Thymus (tissue), 11 donors: ENCODE data around the gene ADAM11. TPM values are rescaled to one million over a fixed set of nuclear protein-coding genes. Genes with fewer than 3 reads are reported as not detected.

Experiments
- DNase-seq, 9 donors: peaks; one replicate each; pipeline ENCODE4 v3.0.0-alpha.2; 2013; ENCODE audit warnings: low spot score in 9 of 9, low read depth in 6 of 9, missing footprints in 1 of 9
- H3K27ac ChIP-seq, 2 donors: one replicate each; pipeline ENCODE4 v1.5.1; 2013; ENCODE audit warnings: control low read depth in 1 of 2, low read depth in 1 of 2, low read length in 1 of 2, mild to moderate bottlenecking in 1 of 2, moderate library complexity in 1 of 2
- H3K27me3 ChIP-seq, 2 donors: one replicate each; pipeline ENCODE4 v1.5.1; 2013; ENCODE audit warnings: low read length in 1 of 2; ENCODE audit not compliant: control insufficient read depth in 2 of 2, insufficient read depth in 1 of 2
- H3K36me3 ChIP-seq, 2 donors: one replicate each; pipeline ENCODE4 v1.5.1; 2013; ENCODE audit warnings: low read length in 1 of 2, mild to moderate bottlenecking in 1 of 2, moderate library complexity in 1 of 2; ENCODE audit not compliant: control insufficient read depth in 2 of 2, insufficient read depth in 2 of 2
- H3K4me1 ChIP-seq, 2 donors: one replicate each; pipeline ENCODE4 v1.5.1; 2013; ENCODE audit warnings: low read length in 2 of 2; ENCODE audit not compliant: control insufficient read depth in 2 of 2, insufficient read depth in 2 of 2
- H3K4me3 ChIP-seq, 2 donors: one replicate each; pipeline ENCODE4 v1.5.1; 2013; ENCODE audit warnings: low read length in 2 of 2, control low read depth in 1 of 2, mild to moderate bottlenecking in 1 of 2
- H3K9me3 ChIP-seq, 2 donors: one replicate each; pipeline ENCODE4 v1.5.1; 2013; ENCODE audit warnings: low read length in 1 of 2, mild to moderate bottlenecking in 1 of 2; ENCODE audit not compliant: control insufficient read depth in 2 of 2, insufficient read depth in 1 of 2
- WGBS: extraction: QIAGEN DNeasy Blood & Tissue Kit; methylation state at CpG from one replicate; pipeline ENCODE4 v1.1.7; 2013; 5-methylcytosine and 5-hydroxymethylcytosine counted together
- polyA plus RNA-seq: library from polyadenylated mRNA; stranded (reverse); fragments of 200-250 nt; gene quantifications from one replicate; pipeline ENCODE4 v1.2.3, GENCODE V29; 2013
- total RNA-seq: library from RNA; stranded (reverse); fragments of 120-200 nt; gene quantifications from one replicate; pipeline ENCODE4 v1.2.4, GENCODE V29; 2013
- donor health status: healthy.

ADAM11 gene
- total and polyA plus RNA-seq, 2 donors, result 0.33 to 1.3 TPM

DNA sequence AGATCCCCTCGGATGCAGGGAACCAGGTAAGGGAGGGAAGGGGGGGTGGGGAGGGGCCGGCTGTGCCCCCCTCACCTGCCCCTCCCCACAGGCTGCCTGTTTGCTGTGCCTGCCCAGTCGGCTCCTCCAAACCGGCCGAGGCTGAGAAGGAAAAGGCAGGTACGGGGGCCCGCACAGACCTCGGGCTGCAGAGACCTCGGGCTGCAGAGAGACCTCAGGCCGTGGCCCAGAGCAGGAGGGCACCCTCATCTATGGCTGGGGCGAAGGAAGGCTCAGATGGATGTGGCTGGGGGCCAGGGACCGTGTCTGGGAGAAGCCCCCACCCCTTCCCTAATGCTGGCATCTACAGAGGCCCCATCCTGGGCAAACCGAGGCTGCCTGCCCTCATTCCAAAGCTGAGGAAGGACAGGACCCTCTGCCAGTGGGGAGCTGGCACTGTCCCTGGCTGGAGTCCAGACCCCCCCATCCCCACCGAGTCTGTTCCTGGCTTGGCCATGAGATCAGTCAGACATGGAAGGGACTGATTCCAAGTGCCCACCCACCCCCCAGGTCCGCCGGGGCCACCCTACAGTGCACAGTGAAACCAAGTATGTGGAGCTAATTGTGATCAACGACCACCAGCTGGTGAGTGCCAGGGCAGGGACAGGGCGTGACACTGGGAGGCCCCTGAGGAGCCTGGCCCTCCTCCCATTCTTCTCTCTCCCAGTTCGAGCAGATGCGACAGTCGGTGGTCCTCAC, 13.7 kb downstream of the ADAM11 start:
- H3K4me1 ChIP-seq, result peaks cover 6 to 20% of the 10 kb centered on the region in 2 donors
- no peak overlapping the region for H3K27ac ChIP-seq
- H3K36me3 ChIP-seq, result no peaks in the 10 kb centered on the region
- WGBS, result 82% methylated on average over 21 of the region's 21 CpGs
- no peak overlapping the region for H3K4me3 ChIP-seq
- H3K9me3 ChIP-seq, result no peaks in the 10 kb centered on the region
- peaks cover 0 to 51% of the 10 kb centered on the region in 2 donors for H3K27me3 ChIP-seq
- no peak for DNase-seq

DNA sequence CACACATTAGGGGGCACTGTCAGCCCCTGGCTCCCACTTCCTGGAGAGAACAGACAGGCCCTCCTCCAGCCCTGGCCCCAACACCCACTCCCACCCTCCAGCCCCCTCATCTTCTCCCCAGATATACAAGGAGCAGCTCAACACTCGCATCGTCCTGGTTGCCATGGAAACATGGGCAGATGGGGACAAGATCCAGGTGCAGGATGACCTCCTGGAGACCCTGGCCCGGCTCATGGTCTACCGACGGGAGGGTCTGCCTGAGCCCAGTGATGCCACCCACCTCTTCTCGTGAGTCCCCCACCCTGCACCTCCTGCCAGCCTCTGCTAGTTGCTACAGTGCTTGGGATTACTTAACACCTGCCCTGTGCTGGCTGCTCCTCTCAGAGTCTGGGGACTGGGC, 14.4 kb downstream of the ADAM11 start:
- Histone ChIP-seq H3K4me1 (peaks cover 6 to 19% of the 10 kb centered on the region in 2 donors), H3K36me3 (no peaks in the 10 kb centered on the region), H3K27ac (no peak overlapping the region), H3K9me3 (no peaks in the 10 kb centered on the region), H3K4me3 (no peak overlapping the region), H3K27me3 (peaks cover 0 to 51% of the 10 kb centered on the region in 2 donors)
- 94% methylated on average over 6 of the region's 6 CpGs for WGBS
- DNase-seq, result no peak

DNA sequence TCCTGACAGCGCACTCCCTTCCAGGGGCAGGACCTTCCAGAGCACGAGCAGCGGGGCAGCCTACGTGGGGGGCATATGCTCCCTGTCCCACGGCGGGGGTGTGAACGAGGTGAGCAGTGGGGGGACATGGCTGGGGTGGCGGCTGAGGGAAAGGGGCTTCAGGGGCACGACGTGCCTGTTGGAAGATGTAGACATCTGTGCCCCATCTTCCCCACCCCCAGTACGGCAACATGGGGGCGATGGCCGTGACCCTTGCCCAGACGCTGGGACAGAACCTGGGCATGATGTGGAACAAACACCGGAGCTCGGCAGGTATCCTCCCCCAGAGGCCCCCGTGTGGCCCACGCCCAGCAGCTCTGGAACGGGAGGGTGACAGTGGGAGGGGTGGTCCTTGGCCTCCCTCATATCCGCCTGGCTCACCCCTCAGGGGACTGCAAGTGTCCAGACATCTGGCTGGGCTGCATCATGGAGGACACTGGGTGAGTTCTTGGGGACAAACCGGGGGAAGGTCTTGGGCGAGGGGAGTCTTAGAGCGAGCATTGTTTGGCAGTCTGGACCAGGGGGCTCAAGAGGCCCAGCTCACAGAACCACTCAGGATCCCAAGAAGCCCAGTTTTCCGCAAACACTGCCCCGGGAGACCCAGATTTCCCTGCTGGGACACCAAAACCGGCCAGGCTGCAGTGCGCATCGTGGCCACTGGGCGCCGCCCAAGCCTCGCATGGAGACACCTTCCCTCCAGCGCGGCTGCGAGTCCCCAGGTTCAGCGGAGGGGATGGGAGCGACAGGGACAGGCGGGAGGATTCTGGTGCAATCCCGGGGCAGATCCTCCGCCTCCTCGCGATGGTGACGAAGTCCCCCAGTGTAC, 15.7 kb downstream of the ADAM11 start:
- WGBS, result 36% methylated on average over 42 of the region's 42 CpGs
- peak overlapping the region in 1 of 2 donors; percentile 64 for H3K27ac ChIP-seq
- H3K27me3 ChIP-seq, result peaks cover 0 to 55% of the 10 kb centered on the region in 2 donors
- H3K4me1 ChIP-seq, result peaks cover 8 to 21% of the 10 kb centered on the region in 2 donors
- no peaks in the 10 kb centered on the region for H3K9me3 ChIP-seq
- peak; percentile 43 to 83 (median 66) for DNase-seq
- peak overlapping the region; percentile 52 to 58 for H3K4me3 ChIP-seq
- H3K36me3 ChIP-seq, result no peaks in the 10 kb centered on the region

DNA sequence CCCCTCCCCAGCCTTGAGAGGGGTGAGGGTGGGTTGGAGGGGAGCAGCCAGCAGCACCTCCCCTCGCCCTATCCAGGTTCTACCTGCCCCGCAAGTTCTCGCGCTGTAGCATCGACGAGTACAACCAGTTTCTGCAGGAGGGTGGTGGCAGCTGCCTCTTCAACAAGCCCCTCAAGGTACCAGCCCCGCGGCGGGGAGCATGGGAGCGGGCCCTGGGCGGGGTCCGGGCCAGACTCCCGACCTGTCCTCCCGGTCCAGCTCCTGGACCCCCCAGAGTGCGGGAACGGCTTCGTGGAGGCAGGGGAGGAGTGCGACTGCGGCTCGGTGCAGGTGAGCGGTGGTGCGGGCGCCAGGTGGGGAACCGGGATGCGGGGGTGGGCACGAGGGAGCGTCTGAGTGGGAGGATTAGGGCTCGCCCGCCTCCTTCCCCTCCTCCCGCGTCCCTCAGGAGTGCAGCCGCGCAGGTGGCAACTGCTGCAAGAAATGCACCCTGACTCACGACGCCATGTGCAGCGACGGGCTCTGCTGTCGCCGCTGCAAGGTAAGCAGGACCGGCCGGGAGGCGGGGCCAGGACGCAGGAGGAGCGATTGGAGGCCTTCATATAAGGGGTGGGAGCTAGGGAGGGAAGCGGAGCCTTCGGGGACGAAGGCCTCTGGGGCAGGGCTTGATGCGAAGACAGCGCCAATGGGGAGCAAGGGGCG, 16.5 kb downstream of the ADAM11 start:
- Histone ChIP-seq H3K27me3 (peaks cover 0 to 55% of the 10 kb centered on the region in 2 donors), H3K27ac (peak overlapping the region in 1 of 2 donors; percentile 64), H3K4me1 (peaks cover 8 to 22% of the 10 kb centered on the region in 2 donors), H3K9me3 (no peaks in the 10 kb centered on the region), H3K4me3 (peak overlapping the region; percentile 52 to 58), H3K36me3 (no peaks in the 10 kb centered on the region)
- WGBS, result under 1% methylated on average over 50 of the region's 50 CpGs
- DNase-seq, result peak in 8 of 9 donors; percentile 96 to 99 (median 98)

DNA sequence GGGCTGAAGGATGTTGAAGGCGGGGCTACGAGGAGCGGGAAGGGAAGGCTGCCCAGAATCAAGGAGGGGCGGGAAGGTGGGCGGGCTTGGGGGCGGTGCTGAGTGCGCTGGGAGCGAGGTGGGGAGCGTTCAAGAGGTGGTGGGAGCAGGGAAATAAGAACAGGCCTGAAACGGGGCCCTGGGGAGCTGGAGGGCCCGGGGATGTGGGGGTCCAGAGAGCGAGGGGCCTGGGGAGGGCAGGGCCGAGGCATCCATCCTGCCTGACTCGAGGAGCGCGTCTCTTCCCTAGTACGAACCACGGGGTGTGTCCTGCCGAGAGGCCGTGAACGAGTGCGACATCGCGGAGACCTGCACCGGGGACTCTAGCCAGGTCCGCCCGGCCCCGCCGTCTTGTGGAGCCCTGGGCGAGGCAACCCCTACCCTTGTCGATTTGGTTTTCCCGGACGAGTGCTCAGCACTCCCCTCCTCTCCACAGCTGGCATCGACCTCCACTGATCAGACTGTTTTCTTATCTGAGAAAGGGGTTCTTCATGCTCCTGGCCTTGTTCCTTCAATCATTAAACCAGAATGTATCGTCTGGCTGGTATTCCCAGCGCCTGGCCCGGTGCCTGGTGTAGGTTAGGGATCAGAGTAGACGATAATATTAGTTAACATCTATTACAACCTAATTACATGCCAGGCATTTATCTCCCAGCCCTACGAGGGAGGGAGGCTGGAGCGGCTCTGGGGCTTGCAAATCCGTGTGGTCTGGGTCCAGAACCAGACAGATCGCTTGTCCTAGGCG, 17.2 kb downstream of the ADAM11 start:
- peak overlapping the region; percentile 38 to 52 for H3K4me3 ChIP-seq
- H3K27me3 ChIP-seq, result peaks cover 0 to 55% of the 10 kb centered on the region in 2 donors
- WGBS, result 16% methylated on average over 43 of the region's 43 CpGs
- H3K36me3 ChIP-seq, result no peaks in the 10 kb centered on the region
- peak in 1 of 9 donors; percentile 99 for DNase-seq
- H3K4me1 ChIP-seq, result peaks cover 8 to 22% of the 10 kb centered on the region in 2 donors
- no peaks in the 10 kb centered on the region for H3K9me3 ChIP-seq
- no peak overlapping the region for H3K27ac ChIP-seq

DNA sequence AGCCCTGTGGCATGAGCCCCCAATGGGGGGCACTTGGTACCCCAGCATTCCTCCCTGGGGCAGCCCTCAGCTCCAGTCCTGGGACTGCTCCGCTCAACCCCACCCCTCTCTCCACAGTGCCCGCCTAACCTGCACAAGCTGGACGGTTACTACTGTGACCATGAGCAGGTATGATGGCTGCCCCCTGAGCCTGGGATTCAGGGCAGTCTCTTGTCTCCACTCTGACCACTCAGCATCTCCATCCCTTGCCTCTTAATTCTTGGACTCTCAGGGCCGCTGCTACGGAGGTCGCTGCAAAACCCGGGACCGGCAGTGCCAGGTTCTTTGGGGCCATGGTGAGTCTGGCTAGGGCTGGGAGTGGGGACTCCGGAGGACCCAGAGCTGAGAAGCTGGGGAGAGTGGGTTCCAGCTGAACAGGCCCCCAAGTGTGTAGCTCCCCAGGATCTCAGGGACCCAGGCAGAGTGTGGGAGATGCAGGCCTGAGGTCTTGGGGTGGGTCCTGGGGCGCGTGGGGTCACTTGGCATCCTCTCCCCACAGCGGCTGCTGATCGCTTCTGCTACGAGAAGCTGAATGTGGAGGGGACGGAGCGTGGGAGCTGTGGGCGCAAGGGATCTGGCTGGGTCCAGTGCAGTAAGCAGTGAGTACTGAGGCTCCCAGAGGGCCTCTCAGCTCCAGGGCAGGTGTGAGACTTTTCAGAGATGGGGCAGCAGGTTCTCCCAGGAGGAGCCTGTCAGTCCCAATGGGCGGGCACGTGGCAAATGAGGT, 18.0 kb downstream of the ADAM11 start:
- no peak overlapping the region for H3K27ac ChIP-seq
- no peaks in the 10 kb centered on the region for H3K9me3 ChIP-seq
- no peak for DNase-seq
- H3K36me3 ChIP-seq, result no peaks in the 10 kb centered on the region
- H3K4me1 ChIP-seq, result peaks cover 8 to 22% of the 10 kb centered on the region in 2 donors
- no peak overlapping the region for H3K4me3 ChIP-seq
- 95% methylated on average over 19 of the region's 19 CpGs for WGBS
- peaks cover 0 to 52% of the 10 kb centered on the region in 2 donors for H3K27me3 ChIP-seq

DNA sequence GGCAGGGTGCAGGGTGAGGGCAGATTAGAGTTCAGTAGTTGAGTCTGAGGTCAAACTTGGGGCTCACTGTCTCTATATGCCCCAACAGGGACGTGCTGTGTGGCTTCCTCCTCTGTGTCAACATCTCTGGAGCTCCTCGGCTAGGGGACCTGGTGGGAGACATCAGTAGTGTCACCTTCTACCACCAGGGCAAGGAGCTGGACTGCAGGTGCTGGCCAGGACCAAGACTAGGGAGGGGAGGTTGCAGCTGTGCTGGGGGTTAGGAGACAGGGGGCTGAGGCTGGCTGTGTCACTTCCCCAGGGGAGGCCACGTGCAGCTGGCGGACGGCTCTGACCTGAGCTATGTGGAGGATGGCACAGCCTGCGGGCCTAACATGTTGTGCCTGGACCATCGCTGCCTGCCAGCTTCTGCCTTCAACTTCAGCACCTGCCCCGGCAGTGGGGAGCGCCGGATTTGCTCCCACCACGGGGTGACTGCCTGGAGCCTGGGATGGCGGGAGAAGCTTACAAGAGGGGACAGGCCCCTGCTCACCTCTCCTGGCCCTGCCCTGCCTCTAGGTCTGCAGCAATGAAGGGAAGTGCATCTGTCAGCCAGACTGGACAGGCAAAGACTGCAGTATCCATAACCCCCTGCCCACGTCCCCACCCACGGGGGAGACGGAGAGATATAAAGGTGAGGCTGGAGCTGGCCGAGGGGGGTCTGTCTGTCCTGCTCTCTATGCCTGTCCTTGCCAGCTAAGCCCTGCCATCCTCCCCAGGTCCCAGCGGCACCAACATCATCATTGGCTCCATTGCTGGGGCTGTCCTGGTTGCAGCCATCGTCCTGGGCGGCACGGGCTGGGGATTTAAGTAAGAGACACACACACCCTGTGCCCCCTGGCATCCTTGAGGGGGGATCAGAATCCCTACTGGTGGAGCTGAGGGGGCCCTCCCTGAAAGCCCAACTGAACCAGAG, 18.9 kb downstream of the ADAM11 start:
- Histone ChIP-seq H3K36me3 (no peaks in the 10 kb centered on the region), H3K4me1 (peaks cover 8 to 22% of the 10 kb centered on the region in 2 donors), H3K4me3 (no peak overlapping the region), H3K27ac (no peak overlapping the region), H3K27me3 (peaks cover 0 to 50% of the 10 kb centered on the region in 2 donors), H3K9me3 (no peaks in the 10 kb centered on the region)
- 94% methylated on average over 20 of the region's 20 CpGs for WGBS
- DNase-seq, result no peak
